Measurements from ENCODE around the gene ABCD4. TPM values are rescaled to one million over a fixed set of nuclear protein-coding genes. Genes with fewer than 3 reads are reported as not detected.

Gene ABCD4
- total RNA-seq, 2 experiments from 2014 or later, result 46.6 to 74.7 TPM

DNA sequence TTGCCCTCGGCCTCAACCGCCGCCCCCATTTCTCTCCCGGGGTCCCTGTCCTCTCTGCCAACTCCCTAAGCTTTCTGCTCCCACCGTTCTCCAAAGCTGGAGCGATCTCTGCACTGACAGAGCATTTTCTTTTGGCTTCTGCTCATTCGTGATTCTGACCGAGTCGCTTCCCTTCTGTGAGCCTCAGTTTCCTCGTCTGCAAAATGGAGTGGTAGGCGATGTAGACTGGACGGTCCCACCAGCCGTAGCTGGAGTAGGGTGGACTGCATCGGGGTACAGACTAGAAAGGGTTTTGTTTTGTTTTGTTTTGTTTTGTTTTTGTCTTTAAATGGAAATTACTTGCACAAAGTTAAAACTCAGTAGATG is 61.1 kb downstream of the ABCD4 start:
- intact Hi-C loops (cut with micrococcal nuclease; ENCODE audit: unreplicated experiment), result no loop called here
- H2AFZ ChIP-seq (ENCODE audit: low read length), result no peak overlapping the region
- H4K20me1 ChIP-seq (ENCODE audit: insufficient read depth, low read length), result no peaks in the 10 kb centered on the region
- no peaks in the 10 kb centered on the region for H3K4me1 ChIP-seq (ENCODE audit: insufficient read depth, low read length, poor library complexity, severe bottlenecking)
- H3K4me3 ChIP-seq (ENCODE audit: low read depth, low read length, poor library complexity, severe bottlenecking), result no peak overlapping the region
- no peaks in the 10 kb centered on the region for H3K9me2 ChIP-seq (ENCODE audit: insufficient read depth, low read length)
- POLR2A ChIA-PET, result interaction anchor here (0.6 kb wide), 1 partner anchor 8 kb away, joined by 4 read pairs; no protein-coding TSS in a partner anchor
- DNase-seq (ENCODE audit: low spot score), result no peak
- H3K36me3 ChIP-seq (ENCODE audit: insufficient read depth, low read length), result no peaks in the 10 kb centered on the region
- TF ChIP-seq, protein P1, sequence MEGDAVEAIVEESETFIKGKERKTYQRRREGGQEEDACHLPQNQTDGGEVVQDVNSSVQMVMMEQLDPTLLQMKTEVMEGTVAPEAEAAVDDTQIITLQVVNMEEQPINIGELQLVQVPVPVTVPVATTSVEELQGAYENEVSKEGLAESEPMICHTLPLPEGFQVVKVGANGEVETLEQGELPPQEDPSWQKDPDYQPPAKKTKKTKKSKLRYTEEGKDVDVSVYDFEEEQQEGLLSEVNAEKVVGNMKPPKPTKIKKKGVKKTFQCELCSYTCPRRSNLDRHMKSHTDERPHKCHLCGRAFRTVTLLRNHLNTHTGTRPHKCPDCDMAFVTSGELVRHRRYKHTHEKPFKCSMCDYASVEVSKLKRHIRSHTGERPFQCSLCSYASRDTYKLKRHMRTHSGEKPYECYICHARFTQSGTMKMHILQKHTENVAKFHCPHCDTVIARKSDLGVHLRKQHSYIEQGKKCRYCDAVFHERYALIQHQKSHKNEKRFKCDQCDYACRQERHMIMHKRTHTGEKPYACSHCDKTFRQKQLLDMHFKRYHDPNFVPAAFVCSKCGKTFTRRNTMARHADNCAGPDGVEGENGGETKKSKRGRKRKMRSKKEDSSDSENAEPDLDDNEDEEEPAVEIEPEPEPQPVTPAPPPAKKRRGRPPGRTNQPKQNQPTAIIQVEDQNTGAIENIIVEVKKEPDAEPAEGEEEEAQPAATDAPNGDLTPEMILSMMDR (conservative IDR thresholded peaks at IDR 0.05; ENCODE audit: low read length), result no peak
- TF ChIP-seq EZH2phosphoT487 (IDR thresholded peaks at IDR 0.05; ENCODE audit: borderline replicate concordance, low read depth, low read length), result no peak
- H3K9me3 ChIP-seq (ENCODE audit: low read length), result no peaks in the 10 kb centered on the region
- CTCF ChIA-PET (ENCODE audit: unreplicated experiment), result no interaction called here
- H3K79me2 ChIP-seq (ENCODE audit: insufficient read depth, low read depth, low read length), result no peaks in the 10 kb centered on the region
- H3K4me2 ChIP-seq (ENCODE audit: low read length), result no peak overlapping the region
- no TSS peak for BruUV-seq (replicated peaks)
- no peak overlapping the region for H3K27ac ChIP-seq (ENCODE audit: low read depth, low read length, poor library complexity, severe bottlenecking)

DNA sequence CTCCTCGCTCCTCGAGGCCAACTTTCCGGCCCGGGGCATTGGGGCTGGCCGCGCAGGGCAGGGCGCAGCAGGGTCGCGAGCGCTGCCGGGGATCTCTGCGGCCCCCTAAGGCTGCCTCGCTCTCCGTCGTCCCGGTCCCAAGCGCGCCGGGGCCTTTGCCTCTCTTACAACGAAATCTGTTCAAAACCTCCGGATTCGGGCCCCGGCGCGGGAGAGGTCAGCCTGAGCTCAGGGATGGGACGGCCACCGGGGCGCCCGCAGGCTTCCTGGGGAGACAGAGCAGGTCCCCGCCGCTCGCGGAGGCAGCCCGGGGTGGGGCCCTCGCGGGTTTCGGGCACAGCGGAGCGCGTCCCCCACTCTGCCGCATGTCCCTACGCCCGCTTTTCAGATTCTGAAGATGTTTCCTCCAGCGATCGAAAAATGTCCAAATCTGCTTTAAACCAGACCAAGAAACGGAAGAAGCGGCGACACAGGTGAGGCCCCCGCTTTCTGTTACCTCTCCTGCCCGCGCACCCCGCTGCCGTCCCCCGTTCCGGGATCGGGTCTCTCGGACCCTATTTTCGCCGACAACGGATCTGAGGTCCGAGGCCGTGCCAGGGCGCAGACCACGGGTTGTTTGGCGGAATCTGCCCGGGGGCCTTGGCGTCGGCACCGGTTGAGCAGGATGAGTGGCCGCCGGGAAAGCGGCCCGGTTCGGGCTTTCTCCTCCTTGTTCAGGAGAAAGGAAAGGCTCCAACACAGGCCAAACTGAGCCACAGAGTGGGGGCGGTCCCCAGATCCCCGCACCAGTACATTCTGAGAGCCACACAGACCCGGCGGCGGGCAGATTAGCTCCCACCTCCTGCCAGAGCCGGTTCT is 61.7 kb downstream of the ABCD4 start:
- intact Hi-C loops (cut with micrococcal nuclease; ENCODE audit: unreplicated experiment), result no loop called here

More for the DNA sequence above, 61.7 kb downstream of the ABCD4 start:
- Histone ChIP-seq H4K20me1 (ENCODE audit: insufficient read depth, low read length) (no peaks in the 10 kb centered on the region), H3K4me3 (ENCODE audit: low read depth, low read length, poor library complexity, severe bottlenecking) (no peak overlapping the region), H3K9me3 (ENCODE audit: low read length) (no peaks in the 10 kb centered on the region), H2AFZ (ENCODE audit: low read length) (no peak overlapping the region), H3K79me2 (ENCODE audit: insufficient read depth, low read depth, low read length) (no peaks in the 10 kb centered on the region), H3K4me1 (ENCODE audit: insufficient read depth, low read length, poor library complexity, severe bottlenecking) (no peaks in the 10 kb centered on the region), H3K4me2 (ENCODE audit: low read length) (no peak overlapping the region), H3K27ac (ENCODE audit: low read depth, low read length, poor library complexity, severe bottlenecking) (no peak overlapping the region), H3K36me3 (ENCODE audit: insufficient read depth, low read length) (no peaks in the 10 kb centered on the region), H3K9me2 (ENCODE audit: insufficient read depth, low read length) (no peaks in the 10 kb centered on the region)
- no peak for DNase-seq (ENCODE audit: low spot score)
- TF ChIP-seq EZH2phosphoT487 (IDR thresholded peaks at IDR 0.05; ENCODE audit: borderline replicate concordance, low read depth, low read length), result no peak
- TF ChIP-seq, protein P1 (conservative IDR thresholded peaks at IDR 0.05; ENCODE audit: low read length), result no peak
- BruUV-seq (replicated peaks), result no TSS peak
- ChIA-PET POLR2A (no interaction called here), CTCF (ENCODE audit: unreplicated experiment) (no interaction called here)

Data from OCI-LY7 (cell line).